ENCODE data around the gene DTNA.

The DTNA gene

DNA sequence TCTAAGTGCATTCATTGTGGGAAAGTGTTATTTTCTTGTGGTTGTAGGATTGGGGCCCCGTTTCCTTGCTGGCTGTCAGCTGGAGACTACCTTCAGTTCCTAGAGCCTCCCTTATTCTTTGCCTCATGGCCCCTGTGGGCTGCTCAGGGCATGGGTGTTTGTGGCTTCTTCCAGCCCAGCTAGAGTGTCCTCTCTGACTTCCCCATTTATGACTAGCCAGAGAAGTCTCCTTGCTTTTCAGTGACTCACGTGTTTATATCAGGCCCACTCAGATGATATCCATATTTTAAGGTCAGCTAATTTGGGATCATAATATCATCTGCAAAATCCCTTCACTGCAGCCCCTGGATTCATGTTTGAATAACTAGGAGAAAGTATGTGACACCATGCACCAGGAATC is 62.8 kb downstream of the DTNA start:
- no peak for DNase-seq (ENCODE audit: low read depth)

DNA sequence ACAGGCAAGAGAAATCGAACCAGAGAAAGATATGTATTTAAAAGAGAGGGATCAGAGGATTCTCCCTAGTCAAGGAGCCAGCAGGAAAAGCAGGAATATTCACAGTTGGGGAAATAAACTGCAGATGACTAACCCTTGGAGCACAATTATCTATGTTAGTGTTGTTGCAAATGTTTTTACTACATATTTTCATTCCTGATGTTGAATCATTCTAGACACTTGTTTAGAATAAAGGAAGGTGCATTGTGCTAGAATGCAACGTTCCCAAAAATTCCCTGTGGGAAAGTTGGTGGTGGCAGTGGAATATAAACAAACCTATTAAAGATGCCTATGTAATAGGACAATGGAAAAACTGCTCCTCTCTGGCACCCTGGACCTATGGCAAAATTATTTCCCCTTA is 63.3 kb downstream of the DTNA start:
- no peak for DNase-seq (ENCODE audit: low read depth)

DNA sequence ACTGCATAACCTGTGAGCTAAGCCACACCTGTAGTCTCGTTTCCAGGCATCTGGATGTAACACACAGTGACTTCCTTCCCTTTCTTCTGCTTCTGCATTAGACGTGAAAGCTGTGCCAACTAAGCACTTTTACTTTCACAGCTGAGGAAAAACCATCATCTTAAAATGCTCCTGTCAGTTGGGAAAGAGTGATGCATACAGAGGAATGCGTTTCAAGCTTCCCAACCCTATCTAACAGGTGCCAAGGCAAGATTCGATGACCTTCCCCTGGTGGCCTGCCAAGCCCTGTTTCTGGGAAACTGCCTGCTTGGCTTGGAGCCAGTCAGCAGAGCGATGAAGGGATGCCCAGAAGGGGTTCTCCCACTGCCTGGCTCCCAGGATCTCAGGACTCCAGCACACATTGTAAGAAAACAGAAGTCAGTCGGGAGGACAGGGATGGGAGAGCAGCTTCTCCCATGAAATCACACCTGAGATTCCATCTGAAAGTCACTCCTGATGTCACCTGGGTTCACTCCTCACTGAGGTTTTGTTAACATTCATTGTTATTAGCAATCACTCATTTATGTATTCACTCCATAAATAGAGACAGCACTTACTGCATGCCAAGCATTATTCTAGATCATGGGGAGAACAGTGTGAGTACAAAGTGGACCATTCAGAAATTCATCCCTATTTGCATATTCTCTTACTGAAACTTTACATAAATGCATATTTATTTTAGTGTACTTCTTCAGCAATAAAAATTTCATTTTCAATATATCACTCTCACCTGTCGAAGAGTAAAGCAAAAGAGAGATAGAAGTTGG is 64.1 kb downstream of the DTNA start:
- no peak for DNase-seq (ENCODE audit: low read depth)

DNA sequence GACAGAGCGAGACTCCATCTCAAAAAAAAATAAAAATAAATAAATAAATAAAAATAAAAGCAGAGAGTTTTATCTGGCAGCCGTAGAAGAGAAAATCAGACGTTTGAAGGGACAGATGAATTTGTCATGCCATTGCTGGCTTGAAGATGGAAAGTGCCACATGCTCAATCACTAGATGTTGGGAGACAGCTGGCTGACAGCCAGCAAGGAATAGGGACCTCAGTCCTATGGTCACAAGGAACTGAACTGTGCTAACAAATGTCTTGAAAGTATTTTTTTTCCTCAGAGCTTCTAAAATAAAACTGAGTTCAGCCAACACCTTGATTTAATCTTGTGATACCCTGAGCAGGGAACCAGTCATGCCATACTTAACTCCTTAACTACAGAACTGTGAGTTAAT is 65.4 kb downstream of the DTNA start:
- no peak for DNase-seq (ENCODE audit: low read depth)

DNA sequence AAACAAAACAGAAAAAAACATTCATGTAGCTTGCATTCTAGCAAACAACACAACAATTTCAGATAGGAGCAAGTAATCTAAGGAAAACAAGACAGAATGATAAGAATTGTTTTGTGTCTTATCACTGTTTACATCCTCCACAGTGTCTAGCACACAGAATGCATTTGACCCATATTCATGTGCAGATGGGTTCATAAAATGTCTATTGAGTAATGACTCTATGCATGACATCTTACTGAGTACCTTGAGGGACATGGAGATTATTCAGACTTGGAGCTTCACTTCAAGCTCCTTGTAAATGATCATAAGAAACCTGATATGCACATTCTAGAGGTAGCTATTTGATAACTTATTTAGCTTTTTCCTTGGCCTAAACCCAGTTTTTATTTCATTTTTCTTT is 69.0 kb downstream of the DTNA start:
- DNase-seq (ENCODE audit: low read depth): no peak

DNA sequence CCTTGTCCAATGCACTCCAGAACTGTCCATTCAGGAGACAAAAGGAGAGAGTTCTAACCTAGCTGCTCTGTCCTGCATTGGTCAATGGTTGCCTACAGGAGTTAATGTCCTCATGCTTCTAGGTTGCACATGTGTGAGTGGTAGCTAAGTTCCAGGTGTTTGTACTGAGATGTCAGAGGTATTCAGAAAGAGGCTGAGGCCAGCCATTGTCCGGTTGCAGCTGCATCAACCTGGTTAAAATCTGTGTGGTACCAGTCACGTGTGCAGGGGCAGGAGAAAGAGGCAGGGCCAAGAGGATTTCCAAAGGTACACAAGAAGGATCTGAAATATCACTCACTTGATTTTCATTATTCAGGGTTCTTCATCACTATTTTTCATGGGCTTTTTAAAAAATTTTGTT is 70.8 kb downstream of the DTNA start:
- no peak for DNase-seq (ENCODE audit: low read depth)

DNA sequence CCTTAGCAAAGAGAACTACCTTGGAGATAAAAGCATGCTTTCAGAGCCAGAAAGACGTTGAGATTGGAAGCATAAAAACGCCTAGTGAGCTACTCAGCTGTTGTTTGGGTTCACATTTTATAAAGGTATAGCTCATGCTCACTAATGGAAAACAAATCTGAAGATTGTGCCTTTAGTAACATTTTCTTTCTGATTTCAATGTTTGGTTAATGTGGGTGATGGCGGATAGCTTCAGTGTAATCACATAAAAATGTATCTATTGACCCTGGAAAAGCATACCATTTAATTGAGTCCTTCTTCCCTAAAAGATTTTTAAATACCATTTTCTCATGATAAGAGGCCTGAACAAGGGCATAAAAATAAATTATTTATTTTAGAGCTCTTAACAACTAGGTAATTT is 73.4 kb downstream of the DTNA start:
- no peak for DNase-seq (ENCODE audit: low read depth)

DNA sequence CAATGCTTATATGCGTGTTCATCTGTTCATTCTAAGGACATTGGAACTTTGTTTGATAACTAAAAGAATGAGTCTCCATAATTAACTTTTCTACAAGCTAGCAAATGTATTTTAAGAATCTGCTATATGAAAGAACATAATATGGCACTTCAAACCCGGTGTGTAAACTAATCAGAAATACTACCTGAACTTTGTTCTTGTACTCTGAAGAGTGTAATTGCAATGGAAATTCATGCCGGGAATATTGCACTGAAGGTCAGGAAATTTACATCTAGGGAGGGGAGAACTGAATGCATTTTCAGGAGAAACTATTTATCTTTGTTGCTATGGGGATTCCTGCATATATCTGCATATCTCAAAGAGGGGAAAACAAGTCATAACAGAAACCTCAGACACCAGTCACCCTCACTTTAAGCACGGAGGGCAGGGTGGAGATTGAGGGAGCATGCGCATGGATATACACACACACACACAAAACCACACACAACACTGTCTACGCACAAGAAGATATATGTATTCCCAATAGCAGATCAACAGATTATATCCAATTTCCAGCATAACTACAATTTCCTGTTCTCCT is 76.2 kb downstream of the DTNA start:
- DNase-seq (ENCODE audit: low read depth): no peak

DNA sequence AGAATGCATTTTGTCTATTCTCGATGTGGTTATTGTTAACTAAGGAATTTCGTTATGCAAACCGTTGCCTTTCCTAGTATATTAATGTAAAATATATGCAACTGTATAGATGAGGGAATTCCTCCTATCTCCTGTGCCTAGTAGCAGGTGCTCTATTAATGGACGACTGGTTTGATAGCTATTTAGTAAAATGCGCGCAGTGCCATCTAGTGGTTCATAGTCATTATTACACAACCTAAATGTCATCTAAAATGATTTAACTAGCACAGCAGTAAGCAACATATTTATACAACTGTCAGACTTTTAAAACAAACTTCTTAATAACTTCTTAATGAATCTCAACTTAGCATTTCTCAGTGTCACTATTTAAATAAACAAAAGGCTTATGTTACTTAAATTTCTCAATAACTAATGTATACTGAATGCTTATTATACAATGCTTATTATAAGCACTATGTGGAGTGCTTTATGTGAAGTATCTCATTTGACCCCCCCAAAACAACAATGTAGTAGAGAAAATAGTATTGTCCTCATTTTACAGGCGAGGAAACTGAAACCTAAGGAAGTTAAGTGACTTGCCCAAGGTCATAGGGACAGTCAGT is 77.9 kb downstream of the DTNA start:
- no peak for DNase-seq (ENCODE audit: low read depth)

DNA sequence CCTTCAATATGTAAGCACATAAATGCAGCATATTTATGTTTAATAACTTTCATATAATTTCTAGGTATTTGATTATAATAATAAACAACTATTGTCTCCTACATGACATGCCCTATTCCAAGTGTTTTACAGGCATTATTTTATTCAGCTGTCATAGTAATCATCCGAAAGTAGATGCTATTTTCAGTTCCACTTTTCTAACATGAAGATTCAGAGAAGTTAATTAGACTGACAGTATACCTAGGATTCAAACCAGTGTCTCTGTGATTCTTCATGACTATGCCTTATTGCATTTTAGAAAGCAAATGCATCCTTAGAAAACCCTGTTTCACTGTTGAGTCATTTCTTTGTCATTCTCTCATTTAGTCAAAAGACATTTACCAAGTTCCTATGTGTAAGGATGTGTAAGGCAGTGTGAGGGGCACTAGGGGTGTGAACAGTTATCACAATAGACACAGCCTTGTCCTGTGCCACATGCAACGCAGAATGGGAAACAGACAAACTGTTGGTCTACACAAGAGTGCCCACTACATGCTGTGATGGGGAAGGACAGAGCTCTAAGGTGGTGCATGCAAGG is 79.8 kb downstream of the DTNA start:
- no peak for DNase-seq (ENCODE audit: low read depth)

DNA sequence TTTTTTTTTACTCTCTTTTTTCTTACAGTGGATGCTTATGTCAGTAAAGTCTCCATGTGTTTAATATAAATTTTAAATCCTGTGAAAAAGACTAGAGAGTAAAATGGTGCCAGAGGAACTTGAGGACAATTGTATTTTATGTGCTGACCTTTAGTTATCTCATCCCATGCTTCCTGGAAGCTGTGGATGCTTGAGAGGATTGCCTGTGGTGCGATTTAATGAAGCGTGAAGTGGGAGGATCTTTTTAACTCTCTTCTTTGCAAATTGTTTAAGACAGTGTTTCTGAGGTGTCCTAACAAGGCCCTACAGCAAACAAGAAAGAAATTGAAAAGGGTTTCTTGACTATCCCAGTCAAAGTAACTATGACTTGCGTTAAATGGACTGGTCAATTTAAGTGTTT is 84.2 kb downstream of the DTNA start:
- DNase-seq (ENCODE audit: low read depth): no peak

DNA sequence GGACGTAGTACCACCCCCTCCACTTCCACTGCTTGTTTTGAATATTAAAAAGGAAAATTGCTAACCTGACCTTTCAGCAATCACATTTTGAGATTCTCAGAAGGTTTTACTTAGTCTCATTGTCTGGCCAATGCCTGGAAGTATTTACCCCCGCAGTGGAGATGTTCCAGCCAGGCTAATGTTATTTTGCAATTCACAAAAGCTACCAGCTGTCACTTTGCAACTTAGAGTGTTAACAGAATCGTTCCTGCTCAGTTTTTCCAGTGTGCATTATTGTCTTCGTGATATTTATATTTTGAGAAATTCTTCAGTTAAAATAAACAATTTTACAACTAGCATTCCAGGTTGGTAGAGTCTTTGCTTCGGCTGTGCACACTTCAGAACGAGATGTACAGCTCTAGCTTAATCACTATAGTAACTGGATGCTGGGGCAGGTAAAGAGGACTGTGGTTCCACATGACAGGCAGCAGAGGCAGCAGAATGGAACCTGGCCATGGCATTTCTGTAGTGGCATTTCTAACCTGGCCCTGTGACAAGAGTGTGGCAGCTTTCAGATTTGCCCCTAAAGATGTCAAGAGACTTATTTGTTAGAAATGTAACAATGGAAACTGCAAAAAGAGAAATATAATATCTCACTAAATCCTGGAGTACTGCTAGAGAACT is 85.1 kb downstream of the DTNA start:
- no peak for DNase-seq (ENCODE audit: low read depth)

DNA sequence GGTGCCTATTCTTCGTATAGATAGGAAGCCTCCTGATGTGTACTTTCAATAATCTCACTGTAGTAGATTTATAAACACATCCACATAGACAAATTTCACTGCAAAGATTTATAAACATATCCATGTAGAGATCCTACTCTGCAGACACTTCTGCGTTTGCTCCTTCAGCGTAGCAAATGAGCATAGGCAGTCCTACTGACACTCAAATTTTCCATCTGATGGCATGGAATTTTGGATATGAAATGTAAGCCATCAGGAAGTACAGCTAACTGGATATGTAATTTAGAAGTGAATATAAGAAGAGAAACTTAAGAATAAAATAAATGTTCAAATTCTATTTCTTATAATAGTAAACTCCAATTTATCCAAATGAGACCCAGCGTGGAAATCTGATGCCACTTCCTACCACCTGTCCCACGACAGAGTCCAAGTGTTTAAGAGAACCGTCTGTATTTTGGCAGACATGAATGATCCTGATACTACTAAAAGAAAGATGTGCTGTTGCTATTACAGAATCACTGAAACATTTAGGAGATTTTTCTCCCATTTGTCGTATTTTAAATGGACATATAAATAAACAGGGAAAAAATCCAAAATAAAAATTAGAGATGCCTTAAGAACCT is 86.0 kb downstream of the DTNA start:
- DNase-seq (ENCODE audit: low read depth): no peak

DNA sequence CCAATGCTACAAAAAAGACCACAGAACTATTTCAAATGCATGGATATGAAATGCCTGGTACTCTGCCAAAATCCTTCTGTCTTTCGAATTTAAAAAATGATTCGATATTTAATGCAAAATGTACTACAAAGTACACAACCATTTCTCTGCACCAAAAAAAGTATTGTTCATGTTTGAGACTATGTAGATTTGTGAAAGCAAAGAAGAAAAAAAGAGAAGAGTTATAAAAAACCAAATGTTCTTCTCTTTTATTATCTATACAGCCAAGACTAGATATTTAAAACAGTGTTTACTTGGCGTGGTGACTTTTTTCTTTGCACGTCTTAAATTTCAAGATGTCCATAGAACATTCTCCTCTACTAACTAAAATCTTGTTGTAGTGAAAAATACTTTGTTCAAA is 89.2 kb downstream of the DTNA start:
- DNase-seq (ENCODE audit: low read depth): no peak

DNA sequence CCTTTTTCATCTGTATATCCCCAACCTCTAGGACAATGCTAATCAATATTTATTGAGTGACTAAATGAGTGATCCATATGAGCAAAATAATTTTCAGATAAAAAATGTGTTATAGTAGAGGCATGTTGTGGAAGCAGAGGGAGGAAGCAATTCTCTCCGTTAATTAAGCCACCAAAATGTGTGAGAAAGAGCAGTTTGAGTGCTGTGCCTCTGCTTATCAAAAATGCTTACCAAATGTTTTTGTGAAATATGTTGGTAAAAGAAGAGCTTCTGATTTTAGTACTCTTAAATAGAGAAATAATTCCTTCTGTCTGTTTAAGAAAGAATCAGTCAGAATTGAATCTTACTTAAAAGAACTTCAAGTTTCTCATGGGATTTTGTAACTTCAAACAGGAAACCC is 90.3 kb downstream of the DTNA start:
- no peak for DNase-seq (ENCODE audit: low read depth)

DNA sequence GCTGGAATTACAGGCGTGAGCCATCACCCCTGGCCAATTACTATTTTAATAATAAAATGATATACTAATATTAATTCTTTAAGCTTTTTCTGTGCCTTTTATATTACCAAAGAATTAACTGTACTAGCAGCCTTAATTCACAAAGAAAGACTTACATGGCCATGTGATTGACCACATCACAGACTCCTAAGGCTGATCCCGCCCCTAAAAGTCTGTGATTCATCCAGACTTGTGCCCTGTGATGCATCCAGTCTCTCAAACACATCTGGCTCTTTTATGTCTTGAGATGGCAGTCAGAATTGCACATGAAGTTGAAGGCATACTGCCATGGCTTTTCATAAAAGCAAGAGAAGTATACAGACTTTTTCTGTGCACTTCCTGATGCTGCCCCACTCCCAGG is 91.7 kb downstream of the DTNA start:
- DNase-seq (ENCODE audit: low read depth): no peak

DNA sequence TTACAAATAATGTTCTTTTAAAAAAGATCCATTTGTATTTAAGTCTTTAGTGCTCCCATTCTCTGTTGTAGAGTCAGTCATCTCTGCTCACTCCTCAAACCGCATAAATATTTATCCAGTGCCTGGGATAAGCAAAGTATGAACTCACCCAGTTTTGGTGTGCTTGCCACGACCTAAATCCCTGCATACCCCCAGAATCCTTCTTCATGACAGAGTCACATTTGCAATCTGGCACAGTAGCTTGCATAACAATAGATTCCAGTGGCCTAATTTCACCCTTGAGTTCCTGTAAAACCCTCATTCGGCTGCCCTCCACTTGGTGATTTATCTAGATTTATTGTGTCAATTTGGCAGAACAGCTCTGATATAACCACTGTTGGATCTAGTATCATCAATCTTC is 92.9 kb downstream of the DTNA start:
- DNase-seq (ENCODE audit: low read depth): no peak

DNA sequence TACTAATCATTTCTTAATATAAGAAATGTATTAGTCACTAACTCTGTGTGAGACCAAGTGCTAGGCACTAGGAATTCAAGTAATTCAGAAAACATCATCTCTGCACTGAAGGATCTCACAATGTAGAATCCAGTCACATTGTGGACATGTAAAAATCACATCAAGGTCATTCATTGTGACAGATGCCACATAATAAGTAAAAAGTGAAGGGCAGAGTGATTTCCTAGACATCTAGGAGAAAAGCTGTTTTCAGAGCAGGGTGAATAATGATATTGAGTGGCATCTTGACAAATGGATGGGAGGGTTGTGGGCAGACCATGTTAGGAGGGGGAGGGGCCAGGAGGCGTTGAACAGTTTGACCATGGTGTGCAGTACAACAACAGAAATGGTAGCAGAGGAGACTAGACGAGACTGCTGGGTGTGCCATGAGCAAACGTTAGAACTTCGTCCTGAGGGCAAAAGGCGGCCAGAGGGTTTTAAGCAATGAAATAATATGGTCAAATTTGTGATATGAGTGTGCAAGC is 93.8 kb downstream of the DTNA start:
- DNase-seq (ENCODE audit: low read depth): no peak

DNA sequence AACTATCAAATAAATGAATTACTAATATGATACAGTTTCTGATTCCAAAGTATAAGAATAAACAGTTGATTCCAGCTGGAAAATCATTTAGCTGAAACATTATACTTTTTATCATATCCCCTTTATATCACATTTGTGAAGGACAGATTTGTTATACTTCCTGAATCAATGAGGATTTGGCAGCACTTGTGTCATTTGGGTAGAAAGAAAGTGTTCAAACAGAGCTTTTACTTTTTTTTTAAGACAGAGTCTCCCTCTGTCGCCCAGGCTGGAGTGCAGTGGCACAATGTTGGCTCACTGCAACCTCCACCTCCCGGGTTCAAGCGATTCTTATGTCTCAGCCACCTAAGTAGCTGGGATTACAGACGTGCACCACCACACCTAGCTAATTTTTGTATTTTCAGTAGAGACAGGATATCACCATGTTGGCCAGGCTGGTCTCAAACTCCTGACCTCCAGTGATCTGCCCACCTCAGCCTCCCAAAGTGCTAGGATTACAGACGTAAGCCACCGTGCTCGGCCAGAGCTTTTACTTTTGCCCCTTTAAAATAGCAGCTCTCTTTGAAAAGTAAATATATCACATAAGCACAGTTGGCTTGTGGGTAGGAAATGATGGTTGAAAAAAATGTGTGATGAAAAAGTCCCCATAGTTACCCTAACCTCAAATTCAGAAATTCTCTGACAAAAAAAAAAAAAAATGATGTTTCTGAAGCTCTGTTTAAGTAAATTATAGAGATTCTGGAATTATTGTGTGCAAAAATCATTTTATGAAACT is 95.2 kb downstream of the DTNA start:
- DNase-seq (ENCODE audit: low read depth): no peak

DNA sequence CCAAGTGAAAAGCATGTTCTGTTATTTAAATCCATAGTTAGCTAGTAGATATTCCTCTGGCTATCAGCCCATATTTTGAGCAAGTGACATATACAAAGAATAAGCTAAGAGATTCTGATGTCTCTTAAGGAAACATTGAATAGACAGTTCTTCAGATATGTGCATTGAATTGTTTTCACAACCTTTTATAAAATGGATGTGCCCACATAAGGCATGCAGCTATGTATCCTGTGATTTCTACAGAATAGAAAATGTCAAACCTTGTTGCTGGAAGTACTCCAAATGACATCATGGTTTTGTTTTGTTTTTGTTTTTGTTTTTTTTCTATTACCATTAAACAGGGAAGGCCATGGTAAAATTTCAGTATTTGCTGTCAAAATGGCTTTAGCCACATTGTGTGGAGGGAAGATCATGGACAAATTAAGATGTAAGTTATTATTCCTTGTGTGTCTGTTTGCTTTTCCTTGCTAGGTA is 95.8 kb downstream of the DTNA start:
- no peak for DNase-seq (ENCODE audit: low read depth)

DNA sequence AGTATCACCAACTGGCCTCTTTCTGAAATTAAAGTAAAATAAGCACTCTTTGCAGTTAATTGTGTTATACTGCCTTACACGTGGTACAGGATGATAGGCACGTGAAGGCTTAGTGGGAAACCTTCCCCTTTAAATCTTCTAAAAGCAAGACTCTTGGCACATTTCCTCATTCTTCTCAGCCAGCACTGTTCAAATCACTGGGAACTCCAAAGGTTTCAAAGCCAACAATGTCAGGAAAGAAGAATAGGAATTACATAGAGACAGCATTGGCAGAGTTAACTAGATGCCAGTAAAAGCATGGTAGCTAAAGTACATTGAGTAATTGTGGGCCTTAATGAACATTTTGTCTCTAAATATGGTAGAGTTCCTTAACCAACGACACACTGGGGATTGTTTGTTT is 96.4 kb downstream of the DTNA start:
- no peak for DNase-seq (ENCODE audit: low read depth)

Data from activated T-helper 9 cell treated with anti-CD3 and anti-CD28 coated beads, Interleukin-2, amount 50 U/mL, for 16 hours (primary cell).